ENCODE results near the gene ZNF557. TPM values are rescaled to one million over a fixed set of nuclear protein-coding genes. Genes with fewer than 3 reads are reported as not detected.

The ZNF557 gene
- total RNA-seq, 4 donors from 2014 or later: 3.7 to 10.1 (median 6.8) TPM

GRCh38 chr19:7098701-7099596 lies 29.4 kb downstream of the ZNF557 start:
- WGBS, 2 donors: 0 to 1% methylated on average over 63 to 74 of the region's 78 CpGs
- H3K36me3 ChIP-seq: no peaks in the 10 kb centered on the region
- intact Hi-C loops (cut with DNase I): no loop called here
- peak overlapping the region; percentile 94 to 96 (median 94) for H3K27ac ChIP-seq
- H3K4me1 ChIP-seq: peaks cover 0 to 21% (median 7%) of the 10 kb centered on the region in 3 donors
- peak; percentile 31 for DNase-seq
- TF ChIP-seq CTCF (IDR thresholded peaks at IDR 0.05) (no peak), POLR2A (IDR thresholded peaks at IDR 0.05) (peak in 1 of 4 donors; percentile 35)
- H3K4me3 ChIP-seq: peak overlapping the region; percentile 63 to 71 (median 68)
- peaks cover 0 to 26% (median 0%) of the 10 kb centered on the region in 3 donors for H3K9me3 ChIP-seq
- H3K27me3 ChIP-seq: peaks cover 0 to 14% (median 0%) of the 10 kb centered on the region in 4 donors

GRCh38 chr19:7099597-7099921 lies 30.1 kb downstream of the ZNF557 start:
- peaks cover 0 to 20% (median 0%) of the 10 kb centered on the region in 4 donors for H3K27me3 ChIP-seq
- 14 to 19% methylated on average over 8 to 9 of the region's 9 CpGs for WGBS, 2 donors
- DNase-seq: no peak
- H3K9me3 ChIP-seq: peaks cover 0 to 20% (median 0%) of the 10 kb centered on the region in 3 donors
- H3K4me3 ChIP-seq: peak overlapping the region; percentile 63 to 71 (median 68)
- intact Hi-C loops (cut with DNase I): no loop called here
- H3K36me3 ChIP-seq: no peaks in the 10 kb centered on the region
- H3K27ac ChIP-seq: peak overlapping the region; percentile 94 to 96 (median 94)
- peaks cover 0 to 21% (median 7%) of the 10 kb centered on the region in 3 donors for H3K4me1 ChIP-seq
- TF ChIP-seq POLR2A (IDR thresholded peaks at IDR 0.05): no peak
- TF ChIP-seq CTCF (IDR thresholded peaks at IDR 0.05): no peak

- Histone ChIP-seq H3K9me3 (no peaks in the 10 kb centered on the region), H3K27ac (no peak overlapping the region), H3K4me3 (no peak overlapping the region), H3K27me3 (peaks cover 0 to 25% (median 0%) of the 10 kb centered on the region in 4 donors), H3K36me3 (no peaks in the 10 kb centered on the region), H3K4me1 (peaks cover 0 to 21% (median 7%) of the 10 kb centered on the region in 3 donors)
- WGBS, 2 donors: 38 to 52% methylated on average over 17 to 19 of the region's 19 CpGs
- no peak for TF ChIP-seq CTCF (IDR thresholded peaks at IDR 0.05)
- TF ChIP-seq POLR2A (IDR thresholded peaks at IDR 0.05): no peak
- no peak for DNase-seq
- intact Hi-C loops (cut with DNase I): loop anchor here (10.0 kb wide), 1 partner anchor 233 kb away; no protein-coding TSS in a partner anchor
These were observed 32.2 kb downstream of the ZNF557 start for GRCh38 chr19:7101498-7102253.

GRCh38 chr19:7104747-7105447 lies 35.4 kb downstream of the ZNF557 start:
- H3K27me3 ChIP-seq: peaks cover 0 to 25% (median 0%) of the 10 kb centered on the region in 4 donors
- TF ChIP-seq POLR2A (IDR thresholded peaks at IDR 0.05) (no peak), CTCF (IDR thresholded peaks at IDR 0.05) (no peak)
- intact Hi-C loops (cut with DNase I): loop anchor here (10.0 kb wide), 1 partner anchor 230 kb away; no protein-coding TSS in a partner anchor
- H3K4me3 ChIP-seq: no peak overlapping the region
- H3K4me1 ChIP-seq: peaks cover 0 to 9% (median 3%) of the 10 kb centered on the region in 3 donors
- no peaks in the 10 kb centered on the region for H3K36me3 ChIP-seq
- no peaks in the 10 kb centered on the region for H3K9me3 ChIP-seq
- H3K27ac ChIP-seq: no peak overlapping the region
- DNase-seq: no peak

Data from esophagus squamous epithelium (tissue), 5 donors.